ES-I3 (cell line): ENCODE results near the gene NTM.

Source experiments
- H3K36me3 ChIP-seq: 2 replicates; pipeline ENCODE4 v1.6.1; 2013; ENCODE audit warnings: mild to moderate bottlenecking, low read length, control low read depth, moderate library complexity; ENCODE audit not compliant: insufficient read depth
- H3K4me1 ChIP-seq: 2 replicates; pipeline ENCODE4 v1.6.1; 2013; ENCODE audit warnings: mild to moderate bottlenecking, control low read depth, low read length; ENCODE audit not compliant: insufficient read depth
- H3K9ac ChIP-seq: 2 replicates; pipeline ENCODE4 v1.6.1; 2013; ENCODE audit warnings: low read depth, mild to moderate bottlenecking, low read length, moderate library complexity
- H3K9me3 ChIP-seq: 2 replicates; pipeline ENCODE4 v1.6.1; 2013; ENCODE audit warnings: mild to moderate bottlenecking, low read length, moderate library complexity; ENCODE audit not compliant: control insufficient read depth, insufficient read depth

Gene NTM

DNA sequence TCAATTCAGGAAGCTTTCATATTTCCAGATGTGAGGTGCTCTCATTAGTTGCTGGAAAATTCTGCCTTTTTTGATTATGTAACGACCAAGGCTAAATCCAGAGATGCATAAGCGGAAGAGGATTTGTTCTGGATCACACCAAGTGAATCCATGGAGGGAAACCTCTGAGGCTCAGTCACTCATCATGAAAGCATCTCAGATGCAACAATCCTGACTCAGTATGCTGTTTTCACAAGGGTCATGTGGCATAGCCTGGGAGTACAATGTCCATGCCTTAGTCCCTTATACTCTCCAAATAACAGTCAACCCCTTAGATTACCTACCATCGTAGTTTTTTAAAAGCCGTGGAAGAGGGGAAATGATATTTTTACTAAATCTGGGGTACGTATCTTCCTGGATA lies 445.6 kb downstream of the NTM start:
- Histone ChIP-seq H3K9ac (no peak overlapping the region), H3K4me1 (peaks cover 10% of the 10 kb centered on the region), H3K36me3 (no peaks in the 10 kb centered on the region)

DNA sequence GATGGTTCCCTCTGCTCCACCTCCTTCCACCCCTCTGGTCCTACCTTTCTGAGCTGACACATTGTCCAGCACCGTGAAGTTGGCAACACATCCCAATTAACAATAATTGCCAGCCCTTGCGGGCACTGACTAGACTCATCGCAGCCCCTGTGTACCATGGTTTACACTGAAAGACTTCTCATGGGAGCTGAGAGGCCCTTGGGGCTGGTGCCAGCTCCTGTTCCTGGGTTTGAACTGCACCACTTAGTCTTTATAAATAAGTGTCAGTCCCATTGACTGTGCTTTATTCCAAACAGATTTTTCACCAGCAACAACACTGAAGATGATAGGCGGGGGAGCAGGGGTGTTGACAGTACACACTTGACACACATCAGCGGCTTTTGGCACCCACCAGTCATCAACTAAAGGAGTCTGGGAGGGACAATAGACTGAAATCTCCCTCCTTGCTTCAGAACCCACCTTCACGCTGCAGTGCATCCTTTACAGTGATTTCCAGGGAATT lies 447.3 kb downstream of the NTM start:
- Histone ChIP-seq H3K36me3 (no peaks in the 10 kb centered on the region), H3K9ac (no peak overlapping the region), H3K4me1 (peaks cover 11% of the 10 kb centered on the region; the same call in 1 of the 2 replicates), H3K9me3 (no peaks in the 10 kb centered on the region)

More for the DNA sequence above, 445.6 kb downstream of the NTM start:
- no peaks in the 10 kb centered on the region for H3K9me3 ChIP-seq

DNA sequence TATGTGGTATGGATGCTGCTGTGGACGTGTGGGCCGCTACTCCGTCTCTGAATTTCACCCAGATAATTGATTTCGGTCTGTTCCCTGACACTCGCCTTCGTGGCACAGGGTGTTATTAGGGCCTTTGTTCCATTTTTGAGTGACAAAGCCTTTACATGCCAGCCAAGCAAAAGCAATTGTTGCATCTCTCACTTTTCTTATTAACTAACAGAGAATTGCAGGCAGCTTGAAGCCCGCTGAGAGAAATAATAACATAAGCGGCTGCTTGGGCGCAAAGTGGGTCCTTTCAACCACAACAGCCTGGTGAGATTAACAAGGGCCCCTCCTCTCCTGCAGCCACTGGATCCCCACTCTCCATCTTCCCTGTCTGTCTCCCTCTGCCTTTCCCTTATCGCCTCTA lies 449.4 kb downstream of the NTM start:
- Histone ChIP-seq H3K9ac (no peak overlapping the region), H3K4me1 (peaks cover 18% of the 10 kb centered on the region; the same call in 1 of the 2 replicates), H3K9me3 (no peaks in the 10 kb centered on the region), H3K36me3 (no peaks in the 10 kb centered on the region)

DNA sequence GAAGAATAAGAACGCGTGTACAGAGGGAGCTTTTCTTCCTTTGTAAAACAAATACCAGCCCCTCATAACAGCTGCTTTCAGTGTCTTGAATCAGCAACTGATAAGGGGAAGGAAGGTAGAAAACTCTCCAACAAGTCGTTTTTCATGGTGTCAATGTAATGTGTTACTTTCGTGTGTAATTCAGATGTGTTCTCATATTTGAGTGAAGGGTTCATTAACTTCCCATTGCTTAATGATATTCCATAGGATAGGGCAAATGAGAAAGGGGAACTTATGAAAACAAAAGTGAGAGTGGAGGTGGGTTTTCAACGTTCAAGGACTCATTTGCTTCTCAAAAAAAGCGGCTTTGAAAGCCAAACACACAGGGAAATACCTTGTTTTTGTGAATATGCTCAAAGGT lies 452.1 kb downstream of the NTM start:
- peaks cover 18% of the 10 kb centered on the region; the same call in 1 of the 2 replicates for H3K4me1 ChIP-seq
- H3K36me3 ChIP-seq: no peaks in the 10 kb centered on the region
- no peak overlapping the region for H3K9ac ChIP-seq
- no peaks in the 10 kb centered on the region for H3K9me3 ChIP-seq

DNA sequence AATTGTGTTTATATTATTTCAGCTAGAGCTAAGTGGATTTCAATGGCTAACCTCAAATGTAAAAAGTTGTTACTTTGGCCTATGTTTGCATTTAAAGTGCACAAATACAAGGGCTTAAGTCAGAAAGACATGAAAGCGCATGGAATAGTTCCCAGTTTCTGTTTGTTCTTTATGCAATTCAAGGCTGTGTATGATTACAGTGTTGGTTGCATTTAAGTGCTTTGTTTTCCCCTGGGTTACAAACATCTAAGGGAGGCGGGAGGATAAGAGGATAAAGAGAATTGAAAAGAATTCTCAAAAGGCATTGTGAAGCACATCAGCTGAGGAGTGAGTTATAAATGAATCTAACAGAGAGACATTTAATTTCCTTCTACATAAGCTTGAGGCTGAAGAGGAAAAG lies 453.4 kb downstream of the NTM start:
- H3K36me3 ChIP-seq: no peaks in the 10 kb centered on the region
- no peaks in the 10 kb centered on the region for H3K9me3 ChIP-seq
- H3K4me1 ChIP-seq: peaks cover 18% of the 10 kb centered on the region; the same call in 1 of the 2 replicates
- H3K9ac ChIP-seq: no peak overlapping the region

DNA sequence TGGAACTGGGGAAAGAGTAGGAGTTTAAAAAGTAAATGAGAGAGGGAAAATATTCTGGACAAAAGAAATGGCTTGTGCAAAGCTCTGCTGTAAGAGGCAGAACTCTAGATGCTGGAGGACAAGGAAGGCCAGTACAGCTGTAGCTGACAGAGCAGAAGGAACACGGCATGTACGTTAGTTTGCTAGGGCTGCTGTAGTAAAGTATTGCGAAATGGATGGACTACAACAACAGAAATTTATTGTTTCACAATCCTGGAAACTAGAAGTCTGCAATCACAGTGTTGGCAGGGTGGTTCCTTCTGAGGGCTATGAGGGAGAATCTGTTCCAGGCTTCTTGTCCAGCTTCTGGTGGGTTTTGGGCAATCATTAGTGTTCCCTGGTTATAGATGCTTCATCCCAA lies 454.4 kb downstream of the NTM start:
- Histone ChIP-seq H3K4me1 (peaks cover 18% of the 10 kb centered on the region; the same call in 1 of the 2 replicates), H3K9me3 (no peaks in the 10 kb centered on the region), H3K36me3 (no peaks in the 10 kb centered on the region), H3K9ac (no peak overlapping the region)

DNA sequence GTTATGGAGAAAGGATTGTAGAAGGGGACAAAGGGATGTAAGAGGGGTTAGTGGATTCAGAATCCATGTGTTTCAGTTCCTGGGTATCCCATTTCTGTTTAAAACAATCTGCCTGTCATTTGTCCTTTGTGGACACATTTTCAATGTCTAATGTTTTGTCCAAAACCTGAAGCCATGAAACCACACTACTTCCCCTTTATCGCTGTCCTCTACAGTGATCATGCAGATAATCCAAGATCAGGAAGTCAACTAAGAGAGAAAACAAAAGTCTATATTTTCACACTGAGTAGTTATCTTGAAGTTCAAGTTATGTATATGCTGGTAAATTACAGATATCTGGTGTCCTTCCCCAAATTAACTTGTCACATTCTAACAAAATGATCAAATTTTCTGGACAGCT lies 457.0 kb downstream of the NTM start:
- peaks cover 15% of the 10 kb centered on the region; the same call in 1 of the 2 replicates for H3K4me1 ChIP-seq

DNA sequence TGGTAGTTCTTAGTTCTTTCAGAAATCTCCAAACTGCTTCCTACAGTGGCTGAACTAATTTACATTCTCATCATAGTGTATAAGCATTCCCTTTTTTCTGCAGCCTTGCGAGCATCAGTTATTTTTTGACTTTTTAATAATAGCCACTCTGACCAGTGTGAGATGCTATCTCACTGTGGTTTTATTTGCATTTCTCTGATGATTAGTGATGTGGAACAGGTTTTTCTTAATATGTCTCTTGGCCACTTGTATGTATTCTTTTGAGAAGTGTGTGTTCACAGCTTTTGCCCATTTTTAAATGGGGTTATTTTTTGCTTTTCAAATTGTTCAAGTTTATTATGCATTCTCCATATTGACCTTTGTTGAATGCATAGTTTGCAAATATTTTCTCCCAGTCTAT lies 459.3 kb downstream of the NTM start:
- Histone ChIP-seq H3K9ac (no peak overlapping the region), H3K4me1 (no peaks in the 10 kb centered on the region), H3K9me3 (no peaks in the 10 kb centered on the region), H3K36me3 (no peaks in the 10 kb centered on the region)

More for the DNA sequence above, 457.0 kb downstream of the NTM start:
- no peaks in the 10 kb centered on the region for H3K36me3 ChIP-seq
- H3K9me3 ChIP-seq: no peaks in the 10 kb centered on the region
- no peak overlapping the region for H3K9ac ChIP-seq

DNA sequence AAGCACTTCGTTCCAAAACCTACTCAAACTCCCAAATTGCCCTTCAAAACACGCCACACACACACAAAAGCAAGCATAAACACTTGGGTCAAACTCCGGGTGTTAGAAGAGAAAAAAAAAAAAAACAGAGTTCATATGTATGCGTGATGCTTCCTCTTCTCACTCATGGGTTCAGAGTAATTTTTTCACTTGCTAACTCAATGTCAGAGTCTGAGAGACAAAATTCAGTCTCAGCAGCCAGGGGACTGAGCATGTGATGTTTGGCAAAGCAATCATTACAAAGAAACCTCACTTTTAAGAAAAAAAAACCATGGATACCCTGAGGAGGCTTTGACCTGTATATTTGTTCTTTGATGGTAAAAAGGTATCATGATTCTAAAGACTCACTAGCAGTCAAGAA lies 461.7 kb downstream of the NTM start:
- H3K9ac ChIP-seq: no peak overlapping the region

DNA sequence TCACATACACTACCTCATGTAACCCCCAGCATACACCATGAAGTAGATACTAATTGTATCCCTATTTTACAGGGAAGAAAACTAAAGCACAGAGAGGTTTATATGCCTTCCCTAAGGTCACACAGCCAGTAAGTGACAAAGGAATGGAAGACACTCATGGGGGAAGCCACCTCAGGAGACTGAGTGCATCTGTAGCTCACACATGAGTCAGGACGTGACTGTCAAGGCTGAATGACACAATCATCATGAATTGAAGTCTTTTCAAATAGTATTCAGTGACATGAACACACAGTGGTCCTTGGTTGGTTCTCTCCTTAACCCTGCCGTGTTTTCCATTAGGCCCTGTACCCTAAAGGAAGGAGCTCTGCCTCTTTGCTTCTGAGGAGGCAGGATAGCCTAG lies 463.0 kb downstream of the NTM start:
- no peak overlapping the region for H3K9ac ChIP-seq
- H3K36me3 ChIP-seq: no peaks in the 10 kb centered on the region
- no peaks in the 10 kb centered on the region for H3K9me3 ChIP-seq
- peaks cover 3% of the 10 kb centered on the region; the same call in 1 of the 2 replicates for H3K4me1 ChIP-seq

More for the DNA sequence above, 461.7 kb downstream of the NTM start:
- H3K9me3 ChIP-seq: no peaks in the 10 kb centered on the region
- no peaks in the 10 kb centered on the region for H3K4me1 ChIP-seq
- H3K36me3 ChIP-seq: no peaks in the 10 kb centered on the region

DNA sequence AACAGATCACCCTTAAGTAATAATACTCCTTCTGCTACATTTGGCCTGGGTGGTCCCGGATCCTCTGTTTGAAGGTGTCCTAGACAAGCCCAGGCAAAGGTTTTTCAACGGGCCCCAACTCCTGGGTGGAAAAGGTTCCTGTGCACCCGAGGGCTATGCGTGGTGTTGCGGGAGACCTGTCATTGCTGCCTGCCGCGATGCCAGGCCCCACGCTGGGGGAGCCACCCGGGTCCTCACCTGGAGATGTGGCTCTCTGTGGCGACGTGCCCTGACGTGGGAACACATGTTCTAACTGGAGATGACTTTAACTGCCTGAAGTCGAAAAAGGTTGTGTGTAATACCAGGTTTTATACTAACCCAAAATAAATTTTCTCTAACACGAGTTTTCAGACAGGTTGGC lies 467.1 kb downstream of the NTM start:
- Histone ChIP-seq H3K9me3 (no peaks in the 10 kb centered on the region), H3K36me3 (no peaks in the 10 kb centered on the region), H3K9ac (no peak overlapping the region), H3K4me1 (peaks cover 3% of the 10 kb centered on the region; the same call in 1 of the 2 replicates)

DNA sequence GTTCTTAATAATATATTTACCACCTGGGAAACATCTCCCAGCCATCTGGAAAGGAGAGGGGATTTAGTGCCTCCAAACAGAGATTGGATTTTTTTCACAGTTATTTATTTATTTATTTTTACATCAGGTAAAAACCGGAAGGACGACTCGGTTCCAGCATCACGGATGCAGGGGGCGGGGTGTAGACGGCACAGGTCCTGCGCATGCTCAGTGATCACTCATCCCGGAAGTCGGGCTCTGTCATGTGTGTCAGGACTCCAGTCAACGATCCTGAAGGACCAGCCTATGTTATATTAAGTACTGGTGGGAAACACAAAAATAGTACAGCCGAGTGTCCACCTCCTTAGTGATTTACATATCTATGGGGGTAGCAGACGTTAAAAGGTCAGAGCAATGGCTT lies 467.6 kb downstream of the NTM start:
- Histone ChIP-seq H3K9ac (no peak overlapping the region), H3K4me1 (peaks cover 3% of the 10 kb centered on the region; the same call in 1 of the 2 replicates), H3K36me3 (no peaks in the 10 kb centered on the region), H3K9me3 (no peaks in the 10 kb centered on the region)

DNA sequence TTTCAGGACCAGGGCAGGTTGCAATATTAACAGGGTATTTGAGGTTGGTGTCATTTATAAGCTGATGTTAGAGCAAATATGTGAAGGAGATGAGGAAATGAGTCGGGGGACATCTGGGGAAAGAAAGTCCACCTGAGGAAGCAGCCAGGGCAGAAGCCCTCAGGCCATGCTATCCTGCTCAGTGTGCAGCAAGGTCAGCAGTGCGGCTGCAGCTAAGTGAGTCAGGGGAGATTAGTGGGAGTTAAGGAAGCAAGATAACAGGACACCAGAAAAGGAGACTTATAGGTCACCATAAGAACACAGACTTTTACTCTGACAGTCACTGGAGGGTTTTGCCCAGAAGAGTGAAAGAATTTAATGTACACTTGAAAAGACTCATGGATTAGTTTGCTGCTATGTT lies 468.9 kb downstream of the NTM start:
- peaks cover 3% of the 10 kb centered on the region; the same call in 1 of the 2 replicates for H3K4me1 ChIP-seq
- H3K9ac ChIP-seq: no peak overlapping the region
- no peaks in the 10 kb centered on the region for H3K9me3 ChIP-seq
- no peaks in the 10 kb centered on the region for H3K36me3 ChIP-seq

DNA sequence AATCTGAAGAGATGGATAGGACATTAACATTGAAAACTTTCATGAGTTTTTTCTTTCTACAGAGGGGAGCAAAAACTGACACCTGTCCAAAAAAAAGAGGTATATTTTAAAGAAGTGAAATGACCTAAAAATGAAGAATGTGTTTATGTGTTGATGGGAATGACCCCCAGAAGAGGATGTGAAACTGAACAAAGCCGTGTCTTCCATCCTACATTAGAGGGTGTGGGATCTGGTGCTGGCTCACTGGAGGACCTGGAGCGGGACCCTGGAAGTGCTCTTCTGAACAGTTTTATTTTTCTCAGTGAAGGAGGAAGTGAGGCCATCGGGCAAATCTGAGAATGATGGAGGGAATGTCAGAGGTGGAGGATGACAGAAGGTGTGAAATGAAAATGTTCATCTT lies 470.1 kb downstream of the NTM start:
- H3K9me3 ChIP-seq: no peaks in the 10 kb centered on the region
- H3K36me3 ChIP-seq: no peaks in the 10 kb centered on the region
- H3K4me1 ChIP-seq: peaks cover 11% of the 10 kb centered on the region; the same call in 1 of the 2 replicates
- H3K9ac ChIP-seq: no peak overlapping the region

DNA sequence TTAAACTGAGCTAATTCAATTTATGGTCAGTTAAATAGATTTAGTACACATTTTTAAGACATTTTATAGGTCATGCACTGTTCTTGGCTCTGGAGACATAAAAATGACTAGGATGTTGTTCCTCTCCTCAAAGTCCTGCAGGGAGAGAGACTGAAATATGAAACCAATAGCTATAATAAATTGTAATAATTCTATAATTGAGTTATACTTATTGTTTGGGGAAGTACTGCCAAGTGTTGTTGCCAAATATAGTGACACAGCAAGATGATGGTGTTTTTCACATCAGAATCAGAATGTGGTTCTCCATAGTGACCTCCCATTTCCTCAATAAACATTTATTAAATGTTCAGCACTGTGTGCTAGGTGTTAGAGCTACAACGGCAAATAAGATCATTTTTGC lies 470.6 kb downstream of the NTM start:
- no peaks in the 10 kb centered on the region for H3K9me3 ChIP-seq
- H3K4me1 ChIP-seq: peaks cover 15% of the 10 kb centered on the region; the same call in 1 of the 2 replicates
- H3K36me3 ChIP-seq: no peaks in the 10 kb centered on the region
- H3K9ac ChIP-seq: no peak overlapping the region
